ENCODE measurements around the gene GLB1L3. TPM values are rescaled to one million over a fixed set of nuclear protein-coding genes. Genes with fewer than 3 reads are reported as not detected.
A peak's percentile ranks its signal among the peaks of the same experiment; 100 is the strongest.

Gene GLB1L3
- total RNA-seq, 4 donors from 2014 or later: 0.16 TPM; not detected in 3

DNA sequence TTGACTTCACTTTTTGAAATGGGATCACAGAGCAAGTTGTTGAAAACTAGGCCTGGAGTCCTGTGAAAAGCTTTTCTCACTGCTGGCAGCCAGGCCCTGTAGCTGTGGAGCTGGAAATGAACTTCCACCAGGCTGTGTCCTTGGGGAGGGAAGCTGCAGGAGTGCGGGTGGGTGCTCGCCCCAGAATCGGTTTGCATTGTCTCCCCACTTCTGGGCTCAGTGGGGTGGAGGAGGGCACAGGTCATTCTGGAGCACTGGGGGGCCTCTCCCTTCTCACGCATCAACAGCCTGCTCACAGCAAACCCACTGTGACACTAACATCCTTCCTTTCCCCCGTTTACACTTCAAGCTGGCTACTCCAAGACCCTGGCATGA, 70.8 kb downstream of the GLB1L3 start:
- Histone ChIP-seq H3K27ac (no peak overlapping the region), H3K36me3 (no peaks in the 10 kb centered on the region), H3K4me1 (no peaks in the 10 kb centered on the region), H3K9me3 (no peaks in the 10 kb centered on the region), H3K4me3 (no peak overlapping the region), H3K27me3 (no peaks in the 10 kb centered on the region)
- no peak for DNase-seq
- intact Hi-C loops (cut with DNase I; ENCODE audit: low total_unique reads) (no loop called here), in situ Hi-C loops (cut with MboI; ENCODE audit: low pct_ligation_motif_present in 1 of 4, low pct_unique_long_range_greater_than_20kb in 1 of 4, low sequenced_read_pairs in 3 of 4) (no loop called here)
- TF ChIP-seq POLR2A (IDR thresholded peaks at IDR 0.05) (no peak), POLR2AphosphoS5 (IDR thresholded peaks at IDR 0.05) (no peak), EP300 (IDR thresholded peaks at IDR 0.05; ENCODE audit: low read depth) (no peak)
- TF ChIP-seq, protein P1, sequence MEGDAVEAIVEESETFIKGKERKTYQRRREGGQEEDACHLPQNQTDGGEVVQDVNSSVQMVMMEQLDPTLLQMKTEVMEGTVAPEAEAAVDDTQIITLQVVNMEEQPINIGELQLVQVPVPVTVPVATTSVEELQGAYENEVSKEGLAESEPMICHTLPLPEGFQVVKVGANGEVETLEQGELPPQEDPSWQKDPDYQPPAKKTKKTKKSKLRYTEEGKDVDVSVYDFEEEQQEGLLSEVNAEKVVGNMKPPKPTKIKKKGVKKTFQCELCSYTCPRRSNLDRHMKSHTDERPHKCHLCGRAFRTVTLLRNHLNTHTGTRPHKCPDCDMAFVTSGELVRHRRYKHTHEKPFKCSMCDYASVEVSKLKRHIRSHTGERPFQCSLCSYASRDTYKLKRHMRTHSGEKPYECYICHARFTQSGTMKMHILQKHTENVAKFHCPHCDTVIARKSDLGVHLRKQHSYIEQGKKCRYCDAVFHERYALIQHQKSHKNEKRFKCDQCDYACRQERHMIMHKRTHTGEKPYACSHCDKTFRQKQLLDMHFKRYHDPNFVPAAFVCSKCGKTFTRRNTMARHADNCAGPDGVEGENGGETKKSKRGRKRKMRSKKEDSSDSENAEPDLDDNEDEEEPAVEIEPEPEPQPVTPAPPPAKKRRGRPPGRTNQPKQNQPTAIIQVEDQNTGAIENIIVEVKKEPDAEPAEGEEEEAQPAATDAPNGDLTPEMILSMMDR (IDR thresholded peaks at IDR 0.05): no peak
- 78% methylated on average over 5 of the region's 5 CpGs; no CpG with 5 or more reads in 1 of the 2 donors for WGBS, 2 donors (ENCODE audit: low coverage in 1 of 2)

DNA sequence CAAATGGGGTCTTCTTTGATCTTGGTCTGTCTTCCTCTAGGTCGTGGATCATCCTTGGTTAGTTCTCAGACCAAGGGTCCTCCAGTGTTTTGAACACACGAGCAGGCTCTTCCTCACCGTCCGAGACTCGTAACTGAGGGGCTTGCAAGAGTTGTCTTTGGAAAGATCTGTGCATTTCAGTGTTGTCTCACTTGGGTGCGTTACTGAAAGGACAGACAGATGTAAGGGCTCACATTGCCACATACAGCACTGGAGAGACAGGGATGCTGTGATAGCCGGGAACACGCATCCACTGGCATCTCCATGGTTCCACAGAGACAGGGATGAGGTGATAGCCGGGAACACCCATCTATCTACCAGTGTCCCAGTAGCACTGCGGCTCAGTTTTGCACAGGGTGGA, 71.3 kb downstream of the GLB1L3 start:
- no peaks in the 10 kb centered on the region for H3K4me1 ChIP-seq
- no peak overlapping the region for H3K27ac ChIP-seq
- no peak for TF ChIP-seq POLR2A (IDR thresholded peaks at IDR 0.05)
- TF ChIP-seq EP300 (IDR thresholded peaks at IDR 0.05; ENCODE audit: low read depth): no peak
- TF ChIP-seq, protein P1 (IDR thresholded peaks at IDR 0.05): no peak
- no peak for TF ChIP-seq POLR2AphosphoS5 (IDR thresholded peaks at IDR 0.05)
- H3K4me3 ChIP-seq: no peak overlapping the region
- intact Hi-C loops (cut with DNase I; ENCODE audit: low total_unique reads) (no loop called here), in situ Hi-C loops (cut with MboI; ENCODE audit: low pct_ligation_motif_present in 1 of 4, low pct_unique_long_range_greater_than_20kb in 1 of 4, low sequenced_read_pairs in 3 of 4) (no loop called here)
- 80% methylated on average over 10 of the region's 10 CpGs; no CpG with 5 or more reads in 1 of the 2 donors for WGBS, 2 donors (ENCODE audit: low coverage in 1 of 2)
- H3K36me3 ChIP-seq: no peaks in the 10 kb centered on the region
- H3K27me3 ChIP-seq: no peaks in the 10 kb centered on the region
- no peaks in the 10 kb centered on the region for H3K9me3 ChIP-seq
- DNase-seq: no peak

DNA sequence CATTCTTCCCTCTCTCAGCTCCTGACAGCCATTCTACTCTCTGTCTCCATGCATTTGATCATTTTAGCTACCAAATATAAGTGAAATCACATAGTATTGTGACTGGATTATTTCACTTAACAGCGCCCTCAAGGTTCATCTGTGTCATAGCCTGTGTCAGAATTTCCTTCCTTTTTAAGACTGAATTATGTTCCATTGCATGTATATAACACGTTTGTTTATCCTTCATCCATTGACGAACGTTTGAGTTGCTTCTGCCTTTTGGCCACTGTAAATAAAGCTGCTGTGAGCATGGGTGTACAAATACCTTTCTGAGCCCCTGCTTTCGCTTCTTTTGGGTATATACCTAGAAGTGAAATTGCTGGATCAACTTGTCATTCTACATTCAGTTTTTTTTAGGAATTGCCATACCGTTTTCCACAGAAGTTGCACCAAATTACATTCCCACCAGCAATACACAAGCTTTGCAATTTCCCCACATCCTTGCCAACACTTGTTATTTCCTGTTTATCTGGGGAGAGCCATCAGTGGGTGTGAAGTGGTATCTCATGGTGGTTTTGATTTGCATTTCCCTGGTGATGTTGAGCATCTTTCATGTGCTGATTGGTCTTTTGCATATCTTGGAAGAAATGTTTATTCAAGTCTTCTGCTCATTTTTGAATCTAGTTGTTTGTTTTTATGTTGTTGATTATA, 73.1 kb downstream of the GLB1L3 start:
- H3K36me3 ChIP-seq: no peaks in the 10 kb centered on the region

DNA sequence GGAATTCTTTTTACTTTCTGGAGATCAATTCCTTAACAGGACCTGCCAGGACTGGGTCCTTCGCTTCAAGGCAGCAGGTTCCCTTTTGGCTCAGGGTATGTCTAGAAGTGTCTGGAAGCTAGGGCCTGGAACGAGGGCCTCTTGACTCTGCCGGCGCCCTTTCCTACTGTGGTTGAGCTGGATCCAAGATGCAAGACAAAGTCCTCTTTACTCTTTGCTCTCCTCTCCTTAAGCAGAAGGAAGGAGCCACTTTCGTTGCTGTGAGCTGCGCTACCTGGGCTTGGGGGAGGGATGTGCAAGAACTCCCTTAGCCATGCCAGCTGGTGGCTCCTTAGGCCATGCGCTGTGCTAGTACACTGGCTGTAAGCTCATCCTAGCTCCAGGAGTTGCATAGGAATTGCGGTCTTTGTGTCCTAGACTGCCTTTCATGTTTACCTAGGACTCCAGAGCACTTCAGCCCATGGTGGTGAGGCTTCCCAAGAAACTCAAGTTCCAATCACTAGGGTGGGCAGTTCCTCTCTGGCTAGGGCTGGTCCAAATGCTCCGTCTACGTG, 73.7 kb downstream of the GLB1L3 start:
- Histone ChIP-seq H3K4me1 (no peaks in the 10 kb centered on the region), H3K27ac (no peak overlapping the region), H3K4me3 (no peak overlapping the region), H3K9me3 (no peaks in the 10 kb centered on the region), H3K36me3 (no peaks in the 10 kb centered on the region), H3K27me3 (no peaks in the 10 kb centered on the region)
- WGBS, 2 donors (ENCODE audit: low coverage in 1 of 2): 89 to 100% methylated on average over 3 to 10 of the region's 10 CpGs
- TF ChIP-seq POLR2AphosphoS5 (IDR thresholded peaks at IDR 0.05): no peak
- TF ChIP-seq EP300 (IDR thresholded peaks at IDR 0.05; ENCODE audit: low read depth): no peak
- no peak for TF ChIP-seq POLR2A (IDR thresholded peaks at IDR 0.05)
- TF ChIP-seq, protein P1 (IDR thresholded peaks at IDR 0.05): no peak
- in situ Hi-C loops (cut with MboI; ENCODE audit: low pct_ligation_motif_present in 1 of 4, low pct_unique_long_range_greater_than_20kb in 1 of 4, low sequenced_read_pairs in 3 of 4) (no loop called here), intact Hi-C loops (cut with DNase I; ENCODE audit: low total_unique reads) (no loop called here)
- DNase-seq: peak; percentile 4

More for the DNA sequence above, 73.1 kb downstream of the GLB1L3 start:
- no peak for DNase-seq
- H3K27me3 ChIP-seq: no peaks in the 10 kb centered on the region
- WGBS, 2 donors (ENCODE audit: low coverage in 1 of 2): 65 to 68% methylated on average over 6 of the region's 6 CpGs
- no peak overlapping the region for H3K4me3 ChIP-seq
- in situ Hi-C loops (cut with MboI; ENCODE audit: low pct_ligation_motif_present in 1 of 4, low pct_unique_long_range_greater_than_20kb in 1 of 4, low sequenced_read_pairs in 3 of 4) (no loop called here), intact Hi-C loops (cut with DNase I; ENCODE audit: low total_unique reads) (no loop called here)
- no peaks in the 10 kb centered on the region for H3K9me3 ChIP-seq
- no peaks in the 10 kb centered on the region for H3K4me1 ChIP-seq
- TF ChIP-seq POLR2A (IDR thresholded peaks at IDR 0.05) (no peak), EP300 (IDR thresholded peaks at IDR 0.05; ENCODE audit: low read depth) (no peak), POLR2AphosphoS5 (IDR thresholded peaks at IDR 0.05) (no peak)
- TF ChIP-seq, protein P1 (IDR thresholded peaks at IDR 0.05): no peak
- no peak overlapping the region for H3K27ac ChIP-seq
